GM12878 (cell line): Measurements from ENCODE around the gene ANAPC2.

Source experiments
- KDM1A ChIP-seq: fragments of 200-600 bp; sonication (generic); IDR thresholded peaks from 2 replicates; pipeline ENCODE4 v1.6.1; 2016; ENCODE audit warnings: borderline replicate concordance
- POLR2A ChIP-seq: IDR thresholded peaks from 2 replicates; pipeline ENCODE4 v1.6.1; 2011; ENCODE audit warnings: low read depth, mild to moderate bottlenecking, low read length
- TF ChIP-seq, protein P1 (sequence below): fragments of 450-650 bp; IDR thresholded peaks from 2 replicates; pipeline ENCODE4 v1.6.1; 2017; ENCODE audit warnings: mild to moderate bottlenecking

DNA sequence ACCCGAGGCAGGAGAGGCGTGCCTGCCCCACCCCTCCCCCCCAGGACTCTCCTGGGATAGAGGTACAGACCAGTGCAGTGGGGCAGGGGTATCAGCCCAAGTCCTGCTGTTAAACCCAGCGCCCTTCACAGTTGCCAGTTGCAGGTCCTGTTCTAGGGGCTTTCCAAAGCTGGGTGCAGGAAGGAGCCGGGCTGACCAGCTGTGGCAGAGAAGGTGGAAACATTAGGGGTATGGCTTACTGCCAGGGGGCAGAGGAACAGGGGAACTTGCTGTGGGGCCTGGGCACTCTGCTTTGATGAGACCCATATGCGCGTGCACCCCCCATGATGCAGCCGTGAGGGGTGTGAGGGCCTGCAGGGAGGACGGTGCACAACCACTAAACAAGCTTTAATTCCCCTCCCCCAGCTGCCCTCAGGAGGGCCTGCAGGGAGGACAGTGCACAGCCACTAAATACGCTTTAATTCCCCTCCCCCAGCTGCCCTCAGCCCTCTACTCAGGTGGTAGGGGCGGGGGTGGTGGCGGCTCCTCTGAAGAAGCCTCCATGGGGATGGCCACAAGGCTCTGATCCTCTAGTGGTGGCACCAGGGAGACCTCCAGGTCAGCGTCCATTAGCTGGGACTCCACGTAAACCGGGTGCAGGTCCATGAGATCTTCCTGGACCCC, 17.7 kb downstream of the ANAPC2 start:
- TF ChIP-seq KDM1A (no peak), POLR2A (no peak)
- TF ChIP-seq, protein P1, sequence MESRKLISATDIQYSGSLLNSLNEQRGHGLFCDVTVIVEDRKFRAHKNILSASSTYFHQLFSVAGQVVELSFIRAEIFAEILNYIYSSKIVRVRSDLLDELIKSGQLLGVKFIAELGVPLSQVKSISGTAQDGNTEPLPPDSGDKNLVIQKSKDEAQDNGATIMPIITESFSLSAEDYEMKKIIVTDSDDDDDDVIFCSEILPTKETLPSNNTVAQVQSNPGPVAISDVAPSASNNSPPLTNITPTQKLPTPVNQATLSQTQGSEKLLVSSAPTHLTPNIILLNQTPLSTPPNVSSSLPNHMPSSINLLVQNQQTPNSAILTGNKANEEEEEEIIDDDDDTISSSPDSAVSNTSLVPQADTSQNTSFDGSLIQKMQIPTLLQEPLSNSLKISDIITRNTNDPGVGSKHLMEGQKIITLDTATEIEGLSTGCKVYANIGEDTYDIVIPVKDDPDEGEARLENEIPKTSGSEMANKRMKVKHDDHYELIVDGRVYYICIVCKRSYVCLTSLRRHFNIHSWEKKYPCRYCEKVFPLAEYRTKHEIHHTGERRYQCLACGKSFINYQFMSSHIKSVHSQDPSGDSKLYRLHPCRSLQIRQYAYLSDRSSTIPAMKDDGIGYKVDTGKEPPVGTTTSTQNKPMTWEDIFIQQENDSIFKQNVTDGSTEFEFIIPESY: no peak
